Ectodermal cell (in vitro differentiated cells): ENCODE measurements around the gene SLC38A10.

ENCODE experiments used
- H3K27ac ChIP-seq: 2 replicates; pipeline ENCODE4 v1.7.0; 2013; ENCODE audit warnings: mild to moderate bottlenecking, low read depth, low read length; ENCODE audit not compliant: insufficient read depth, poor library complexity, severe bottlenecking
- H3K27me3 ChIP-seq: 2 replicates; pipeline ENCODE4 v1.7.0; 2013; ENCODE audit warnings: mild to moderate bottlenecking, low read length; ENCODE audit not compliant: insufficient read depth, control insufficient read depth, poor library complexity, severe bottlenecking
- H3K36me3 ChIP-seq: one replicate; pipeline ENCODE4 v1.7.0; 2013; ENCODE audit warnings: low read length; ENCODE audit not compliant: control insufficient read depth, insufficient read depth
- H3K4me1 ChIP-seq: one replicate; pipeline ENCODE4 v1.7.0; 2013; ENCODE audit warnings: low read length; ENCODE audit not compliant: control insufficient read depth, insufficient read depth
- H3K4me3 ChIP-seq: 2 replicates; pipeline ENCODE4 v1.7.0; 2013; ENCODE audit warnings: low read depth, low read length, control low read depth; ENCODE audit not compliant: insufficient read depth
- H3K9me3 ChIP-seq: 2 replicates; pipeline ENCODE4 v1.7.0; 2013; ENCODE audit warnings: mild to moderate bottlenecking, low read length, moderate library complexity; ENCODE audit not compliant: control insufficient read depth
- WGBS, 2 experiments: methylation state at CpG; one replicate each; pipeline ENCODE4 v1.1.7; 2013; ENCODE audit warnings: missing lambda C conversion rate in 2 of 2; 5-methylcytosine and 5-hydroxymethylcytosine counted together

The SLC38A10 gene

GRCh38 chr17:81304196-81305015 is 9.3 kb upstream of the SLC38A10 start:
- no peaks in the 10 kb centered on the region for H3K36me3 ChIP-seq
- H3K27me3 ChIP-seq = no peaks in the 10 kb centered on the region
- H3K4me3 ChIP-seq = no peak overlapping the region
- H3K9me3 ChIP-seq = no peaks in the 10 kb centered on the region
- H3K27ac ChIP-seq = no peak overlapping the region
- peaks cover 9% of the 10 kb centered on the region for H3K4me1 ChIP-seq
- 93 to 94% methylated on average over 39 of the region's 39 CpGs for WGBS, 2 experiments

- Histone ChIP-seq H3K4me1 (peaks cover 3% of the 10 kb centered on the region), H3K9me3 (no peaks in the 10 kb centered on the region), H3K27me3 (no peaks in the 10 kb centered on the region), H3K4me3 (no peak overlapping the region), H3K27ac (no peak overlapping the region), H3K36me3 (no peaks in the 10 kb centered on the region)
- WGBS, 2 experiments = 86 to 89% methylated on average over 11 of the region's 11 CpGs
Measured at GRCh38 chr17:81303385-81303784, 8.3 kb upstream of the SLC38A10 start.

- no peak overlapping the region for H3K27ac ChIP-seq
- no peaks in the 10 kb centered on the region for H3K9me3 ChIP-seq
- H3K4me1 ChIP-seq = peaks cover 3% of the 10 kb centered on the region
- H3K4me3 ChIP-seq = no peak overlapping the region
- no peaks in the 10 kb centered on the region for H3K27me3 ChIP-seq
- WGBS, 2 experiments = 80 to 81% methylated on average over 15 of the region's 15 CpGs
- no peaks in the 10 kb centered on the region for H3K36me3 ChIP-seq
Measured at GRCh38 chr17:81302861-81303333, 7.8 kb upstream of the SLC38A10 start.

GRCh38 chr17:81302324-81302723 is 7.2 kb upstream of the SLC38A10 start:
- 87 to 89% methylated on average over 10 of the region's 10 CpGs for WGBS, 2 experiments
- Histone ChIP-seq H3K27ac (no peak overlapping the region), H3K36me3 (no peaks in the 10 kb centered on the region), H3K4me3 (no peak overlapping the region), H3K27me3 (no peaks in the 10 kb centered on the region), H3K4me1 (peaks cover 3% of the 10 kb centered on the region), H3K9me3 (no peaks in the 10 kb centered on the region)

GRCh38 chr17:81301195-81302144 is 6.4 kb upstream of the SLC38A10 start:
- H3K4me1 ChIP-seq = peaks cover 3% of the 10 kb centered on the region
- WGBS, 2 experiments = 86 to 87% methylated on average over 35 to 37 of the region's 37 CpGs
- H3K4me3 ChIP-seq = no peak overlapping the region
- H3K36me3 ChIP-seq = no peaks in the 10 kb centered on the region
- H3K27me3 ChIP-seq = no peaks in the 10 kb centered on the region
- H3K27ac ChIP-seq = no peak overlapping the region
- no peaks in the 10 kb centered on the region for H3K9me3 ChIP-seq

DNA sequence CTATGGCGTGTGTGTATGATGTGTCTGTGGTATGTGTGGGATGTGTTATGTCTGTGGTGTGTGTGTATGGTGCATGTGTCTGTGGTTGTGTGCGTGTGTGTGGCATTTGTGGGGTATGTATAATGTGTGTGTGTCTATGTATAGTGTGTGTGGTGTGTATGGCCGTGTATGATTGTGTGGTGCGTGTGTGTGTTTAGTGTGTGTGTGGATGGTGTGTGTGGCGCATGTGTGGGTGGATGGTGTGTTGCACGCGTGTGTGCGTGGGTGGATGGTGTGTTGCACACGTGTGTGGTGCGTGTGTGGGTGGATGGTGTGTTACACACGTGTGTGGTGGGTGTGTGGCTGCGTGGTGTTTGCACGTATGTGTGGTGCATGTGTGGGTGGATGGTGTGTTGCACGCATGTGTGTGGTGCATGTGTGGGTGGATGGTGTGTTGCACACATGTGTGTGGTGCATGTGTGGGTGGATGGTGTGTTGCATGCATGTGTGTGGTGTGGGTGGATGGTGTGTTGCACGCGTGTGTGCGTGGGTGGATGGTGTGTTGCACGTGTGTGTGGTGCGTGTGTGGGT is 5.6 kb upstream of the SLC38A10 start:
- Histone ChIP-seq H3K27me3 (no peaks in the 10 kb centered on the region), H3K4me1 (peaks cover 6% of the 10 kb centered on the region), H3K27ac (no peak overlapping the region), H3K9me3 (no peaks in the 10 kb centered on the region), H3K4me3 (no peak overlapping the region), H3K36me3 (no peaks in the 10 kb centered on the region)
- WGBS, 2 experiments = 92 to 93% methylated on average over 19 of the region's 19 CpGs

GRCh38 chr17:81299846-81300585 is 4.9 kb upstream of the SLC38A10 start:
- no peaks in the 10 kb centered on the region for H3K36me3 ChIP-seq
- 93% methylated on average over 19 of the region's 19 CpGs for WGBS, 2 experiments
- peaks cover 3% of the 10 kb centered on the region for H3K4me1 ChIP-seq
- H3K4me3 ChIP-seq = no peak overlapping the region
- H3K27ac ChIP-seq = no peak overlapping the region
- no peaks in the 10 kb centered on the region for H3K9me3 ChIP-seq
- H3K27me3 ChIP-seq = no peaks in the 10 kb centered on the region

- 92% methylated on average over 15 of the region's 15 CpGs for WGBS, 2 experiments
- Histone ChIP-seq H3K4me1 (peaks cover 3% of the 10 kb centered on the region), H3K36me3 (no peaks in the 10 kb centered on the region), H3K27me3 (no peaks in the 10 kb centered on the region), H3K9me3 (no peaks in the 10 kb centered on the region), H3K27ac (no peak overlapping the region), H3K4me3 (no peak overlapping the region)
Measured at GRCh38 chr17:81298991-81299738, 4.1 kb upstream of the SLC38A10 start.

DNA sequence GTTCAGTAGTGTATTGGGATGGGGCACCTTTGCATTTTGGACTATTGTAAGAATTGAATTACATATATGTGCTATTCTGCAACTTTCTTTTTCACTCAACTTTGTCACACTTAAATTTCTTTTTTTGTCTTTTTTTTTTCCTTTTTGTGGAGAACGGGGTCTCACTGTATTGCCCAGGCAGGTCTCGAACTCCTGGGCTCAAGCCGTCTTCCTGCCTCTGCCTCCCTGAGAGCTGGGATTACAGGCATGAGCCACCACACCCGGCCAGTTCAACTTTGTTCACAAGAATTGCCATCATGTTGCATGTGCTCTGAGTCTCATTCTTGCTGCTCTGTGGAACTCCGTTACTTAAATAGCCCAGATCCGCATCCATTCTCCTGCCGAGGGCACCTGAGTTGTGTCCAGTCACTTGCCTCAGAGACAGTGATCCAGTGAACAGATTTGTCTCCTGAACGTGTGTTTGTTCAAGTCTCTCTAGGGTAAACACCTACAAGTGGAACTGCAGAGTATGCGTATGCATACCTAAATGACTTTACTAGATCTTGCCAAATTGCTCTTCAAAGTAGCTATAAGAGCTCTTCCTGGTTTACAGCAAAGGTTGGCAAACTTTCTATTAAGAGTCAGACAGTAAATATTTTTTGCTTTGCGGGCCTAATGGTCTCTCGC is 3.4 kb upstream of the SLC38A10 start:
- H3K36me3 ChIP-seq = no peaks in the 10 kb centered on the region
- H3K27me3 ChIP-seq = no peaks in the 10 kb centered on the region
- no peaks in the 10 kb centered on the region for H3K9me3 ChIP-seq
- 93 to 94% methylated on average over 11 of the region's 11 CpGs for WGBS, 2 experiments
- H3K4me1 ChIP-seq = peaks cover 3% of the 10 kb centered on the region
- H3K27ac ChIP-seq = no peak overlapping the region
- no peak overlapping the region for H3K4me3 ChIP-seq
